Islet precursor cell (in vitro differentiated cells): Measurements from ENCODE around the gene FAM227A.

Source experiments
- DNase-seq: peaks from one replicate; pipeline ENCODE4 v3.0.0-alpha.2; 2018

FAM227A gene

GRCh38 chr22:38656256-38657044 lies at the start of gene FAM227A, which contains the start of gene CBY1:
TSS of gene FAM227A (minus strand) at chr22:38656392. CDS start at chr22:38650168, 6,224 bp downstream.
TSS of gene CBY1 (plus strand) at chr22:38656638. CDS start at chr22:38668055, 11,417 bp downstream.
- peak; percentile 94 for DNase-seq

GRCh38 chr22:38705235-38706100 lies 49.3 kb upstream of the FAM227A start, which contains the start of gene GTPBP1:
TSS of gene GTPBP1 (plus strand) at chr22:38705944. CDS start at chr22:38705956, 12 bp downstream.
- peak; percentile 100 for DNase-seq

DNA sequence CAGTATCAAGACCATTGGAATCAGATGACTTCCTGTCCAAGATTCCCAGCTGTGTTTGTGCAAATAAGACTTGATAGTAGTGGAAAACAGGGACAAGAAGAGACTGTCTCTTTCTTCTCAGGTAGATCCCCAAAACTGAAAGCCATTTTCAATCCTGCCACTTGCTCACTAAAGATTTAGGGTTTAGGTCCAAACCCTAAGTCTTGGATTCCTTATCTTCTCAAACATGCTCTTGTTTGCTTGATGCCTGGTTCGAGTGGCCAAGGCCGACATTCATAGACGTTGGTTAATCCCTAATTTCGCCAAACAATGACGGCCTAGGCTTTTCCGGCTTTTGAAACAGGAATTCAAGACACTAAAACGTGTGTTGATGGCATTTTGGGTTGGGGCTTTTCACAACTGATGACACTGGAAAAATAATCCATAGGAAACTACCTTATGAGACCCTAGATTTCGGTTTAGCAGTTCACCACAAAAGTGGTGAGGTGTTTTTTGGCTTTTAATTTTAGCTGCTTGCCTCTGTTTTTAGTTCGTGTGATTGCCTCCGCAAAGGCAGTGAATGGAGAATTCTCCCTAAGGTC lies 48.6 kb upstream of the FAM227A start:
- no peak for DNase-seq

DNA sequence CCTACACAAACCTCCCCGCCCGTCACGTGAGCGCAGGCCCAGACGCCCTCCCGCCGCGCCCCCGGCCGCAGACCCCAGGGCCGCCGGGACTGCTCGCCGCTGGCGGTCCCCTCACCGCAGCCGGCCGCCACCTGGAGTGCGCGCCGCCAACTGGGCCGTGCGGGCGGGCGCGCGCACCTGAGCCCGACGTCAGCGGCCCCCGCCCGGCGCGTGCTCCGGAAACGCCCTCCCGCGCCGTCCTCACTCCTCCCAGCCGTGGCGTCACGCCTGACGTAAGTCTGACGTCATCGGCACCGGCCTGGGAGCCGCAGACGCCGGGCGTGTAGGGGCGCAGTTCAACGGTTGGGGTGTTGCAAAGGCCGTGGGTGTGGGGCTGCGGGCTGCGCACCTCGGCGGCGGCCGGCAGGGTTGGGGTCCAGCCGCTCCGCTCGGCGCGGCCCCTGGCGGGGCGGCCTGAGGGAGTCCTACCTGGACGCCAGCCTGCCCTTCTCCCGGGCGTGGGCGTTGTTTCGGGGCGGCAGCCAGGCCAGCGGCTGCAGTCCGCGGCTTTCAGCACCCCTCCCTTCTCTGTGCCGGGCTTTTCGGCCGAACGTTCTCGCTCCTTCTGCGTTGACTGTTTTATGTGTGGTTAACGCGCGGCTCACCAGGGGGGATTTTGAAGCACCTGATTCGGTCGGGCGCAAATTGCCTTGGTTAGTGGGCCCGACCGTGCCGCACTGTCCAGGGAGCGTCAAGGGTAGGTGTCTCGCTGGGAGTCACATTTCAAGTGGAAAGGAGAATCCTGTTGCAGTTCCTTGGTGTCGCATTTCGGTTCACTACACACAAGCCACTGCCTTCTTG lies 44.8 kb upstream of the FAM227A start, which contains the start of gene JOSD1:
Gene JOSD1 (minus strand): TSS at position 155 of the 840 bp plus-strand sequence. CDS start 956 bp downstream, outside the sequence.
- DNase-seq: peak; percentile 94

- DNase-seq: no peak
Measured at GRCh38 chr22:38700270-38700788, 44.1 kb upstream of the FAM227A start.

GRCh38 chr22:38699784-38700183 lies 43.6 kb upstream of the FAM227A start:
- no peak for DNase-seq

GRCh38 chr22:38699143-38699542 lies 43.0 kb upstream of the FAM227A start:
- no peak for DNase-seq

- DNase-seq: no peak
Measured at GRCh38 chr22:38698407-38699094, 42.4 kb upstream of the FAM227A start.

GRCh38 chr22:38697425-38698089 lies 41.4 kb upstream of the FAM227A start:
- DNase-seq: no peak

DNA sequence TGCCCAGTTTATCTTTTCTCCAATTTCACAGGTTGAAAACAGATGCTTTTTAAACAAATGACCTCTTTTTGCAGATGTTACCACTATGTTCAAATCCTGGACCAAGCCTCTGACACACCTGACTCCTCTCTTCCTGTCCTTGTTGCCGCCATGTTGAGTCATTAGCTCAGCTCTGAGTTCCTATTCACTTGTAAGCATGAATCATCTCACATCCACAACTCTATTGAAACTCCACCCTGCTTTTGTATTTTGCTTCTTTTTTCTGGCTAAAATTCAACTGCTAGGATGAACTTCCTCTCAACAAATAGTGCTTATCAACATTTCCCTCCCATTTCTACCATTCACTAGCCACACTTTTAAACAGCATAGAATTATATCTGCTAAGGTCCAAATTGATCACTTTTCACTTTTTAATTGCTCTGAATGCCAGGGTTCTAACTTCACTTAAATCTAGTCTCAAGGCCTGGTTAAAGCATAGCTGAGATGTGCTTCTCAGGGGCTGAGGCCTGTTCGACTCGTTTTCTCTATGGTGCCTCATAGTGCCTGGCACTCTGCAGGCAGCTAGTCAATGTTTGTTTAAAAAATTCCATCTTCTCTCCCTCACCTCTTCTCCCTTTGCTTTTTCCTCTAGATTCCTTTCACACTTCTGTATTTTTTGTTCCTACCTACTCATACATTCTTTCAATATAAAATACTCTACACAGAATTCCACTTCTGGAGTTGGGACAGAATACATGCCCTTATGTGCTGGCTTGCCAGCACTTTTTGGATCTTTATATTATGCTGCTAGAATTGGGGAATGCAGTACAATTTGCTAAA lies 40.6 kb upstream of the FAM227A start:
- DNase-seq: no peak

DNA sequence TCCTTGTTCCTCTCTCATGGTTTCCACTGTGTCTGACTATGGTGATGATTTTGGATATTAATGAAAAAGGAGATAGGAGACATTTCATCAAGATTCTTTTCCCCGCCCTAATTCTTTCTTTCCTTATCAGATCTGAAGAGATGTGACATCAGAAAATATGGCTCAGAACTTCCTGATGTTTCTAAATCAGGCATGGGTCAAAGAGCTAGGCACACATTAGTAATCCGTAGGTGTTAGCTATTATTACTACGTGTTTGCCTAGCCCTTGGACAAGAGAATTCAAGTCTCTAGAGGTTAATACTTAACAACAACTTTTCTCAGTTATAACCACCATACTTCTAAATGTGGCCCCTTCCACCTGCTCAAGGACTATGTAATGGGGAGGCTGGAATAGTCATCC lies 38.7 kb upstream of the FAM227A start:
- no peak for DNase-seq

DNA sequence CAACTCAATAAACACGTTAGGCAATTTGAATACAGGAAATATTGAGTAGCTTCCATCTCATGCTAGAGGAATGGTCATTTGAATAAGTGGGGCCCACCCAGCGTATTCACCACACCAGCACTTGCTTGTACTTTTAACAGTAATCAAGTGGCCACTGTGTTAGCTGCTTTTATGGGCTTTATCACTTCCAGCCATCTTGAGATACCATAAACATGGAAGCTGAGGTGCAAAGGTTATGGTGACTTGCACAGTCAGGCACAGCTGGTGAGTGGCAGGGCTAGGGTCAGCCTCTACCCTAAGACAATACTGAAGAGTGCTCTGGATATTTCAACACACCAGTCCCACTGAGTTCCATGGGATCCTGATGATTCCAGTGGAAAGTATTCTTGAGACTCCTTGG lies 37.9 kb upstream of the FAM227A start:
- DNase-seq: no peak

- DNase-seq: no peak
Measured at GRCh38 chr22:38689651-38690050, 33.5 kb upstream of the FAM227A start.

- DNase-seq: no peak
Measured at GRCh38 chr22:38685761-38686160, 29.6 kb upstream of the FAM227A start.

- no peak for DNase-seq
Measured at GRCh38 chr22:38684895-38685294, 28.7 kb upstream of the FAM227A start.

DNA sequence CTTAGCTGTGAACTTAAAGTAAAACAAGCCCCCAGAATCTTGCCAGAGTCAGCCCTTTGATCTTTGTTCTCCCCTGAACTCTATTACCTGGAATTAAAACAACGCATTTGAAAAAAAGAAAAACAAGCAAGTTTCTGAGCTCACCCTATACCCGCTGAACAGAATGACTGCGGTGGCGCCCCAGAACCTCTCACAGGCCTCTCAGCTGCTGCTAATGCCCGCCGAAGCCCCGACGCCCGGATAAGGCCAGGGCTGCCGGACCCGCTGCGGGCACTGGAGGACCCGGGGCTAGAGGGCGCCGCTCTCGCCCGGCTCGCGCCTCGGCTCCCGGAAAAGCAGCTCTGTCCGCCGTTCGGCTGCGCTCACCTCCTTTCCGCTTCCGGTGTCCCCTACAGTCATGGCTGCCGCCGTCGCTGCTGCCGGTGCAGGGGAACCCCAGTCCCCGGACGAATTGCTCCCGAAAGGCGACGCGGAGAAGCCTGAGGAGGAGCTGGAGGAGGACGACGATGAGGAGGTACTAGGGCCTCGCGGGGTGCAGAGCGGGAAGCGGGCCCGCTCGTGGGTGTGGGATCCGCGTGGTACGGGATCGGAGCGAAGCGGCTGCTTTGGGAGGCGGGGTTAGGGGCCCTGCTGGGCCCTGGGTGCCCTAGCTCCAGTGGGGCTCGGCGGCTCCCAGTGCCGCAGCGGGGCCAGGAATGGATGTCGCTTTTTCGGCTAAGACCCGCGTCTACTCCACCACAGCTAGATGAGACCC lies 25.6 kb upstream of the FAM227A start, which contains the start of gene TOMM22:
Gene TOMM22 (plus strand): TSS at position 376 of the 754 bp plus-strand sequence. CDS start 22 bp downstream, at position 398.
- DNase-seq: peak; percentile 94

- no peak for DNase-seq
Measured at GRCh38 chr22:38675833-38676232, 19.6 kb upstream of the FAM227A start.

GRCh38 chr22:38674888-38675287 lies 18.7 kb upstream of the FAM227A start:
- no peak for DNase-seq
